Measurements from ENCODE around the gene PCED1B.
"Not testable (repeated sequence)": the region's sequence is repeated elsewhere in the genome, so short reads cannot be mapped to it uniquely, and the experiment has no call there.

PCED1B gene

DNA sequence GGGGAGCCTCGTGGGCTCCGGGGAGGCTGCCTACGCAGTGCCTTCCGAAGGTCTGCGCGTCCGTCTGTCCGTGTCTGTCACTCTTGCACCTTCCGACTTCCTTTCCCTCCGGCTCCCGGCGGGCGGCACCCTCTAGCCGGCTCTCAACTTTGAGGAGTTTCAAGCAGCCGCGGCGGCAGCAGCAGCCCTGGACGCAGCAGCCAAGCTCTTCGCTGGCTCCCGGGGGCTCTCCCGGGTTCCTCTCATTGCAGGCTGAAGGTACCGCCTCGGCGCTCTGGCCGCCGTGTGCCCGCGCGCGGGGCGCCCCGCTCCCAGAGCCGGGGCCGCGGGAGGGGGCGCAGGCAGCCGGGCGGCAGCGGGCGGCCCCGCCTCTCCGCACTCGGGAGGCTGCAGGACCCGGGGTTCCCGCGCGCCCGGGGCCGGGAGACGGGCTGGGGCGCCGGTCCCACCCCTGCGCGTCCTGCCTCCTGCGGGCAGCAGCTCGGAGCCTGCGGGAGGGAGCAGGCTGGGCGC is at the start of gene PCED1B, which contains the start of gene AMIGO2:
Gene PCED1B, plus strand, starts transcription at position 154 of the 513 bp plus-strand sequence. CDS start 155,443 bp downstream, outside the sequence.
Gene AMIGO2, minus strand, starts transcription at position 492 of the 513 bp plus-strand sequence. CDS start 957 bp downstream, outside the sequence.
- DNase-seq = peak; percentile 40

- no peak for DNase-seq
These were observed 49.5 kb upstream of the PCED1B start for GRCh38 chr12:47029903-47030302.

GRCh38 chr12:47032644-47033043 is 46.8 kb upstream of the PCED1B start:
- DNase-seq = no peak

DNA sequence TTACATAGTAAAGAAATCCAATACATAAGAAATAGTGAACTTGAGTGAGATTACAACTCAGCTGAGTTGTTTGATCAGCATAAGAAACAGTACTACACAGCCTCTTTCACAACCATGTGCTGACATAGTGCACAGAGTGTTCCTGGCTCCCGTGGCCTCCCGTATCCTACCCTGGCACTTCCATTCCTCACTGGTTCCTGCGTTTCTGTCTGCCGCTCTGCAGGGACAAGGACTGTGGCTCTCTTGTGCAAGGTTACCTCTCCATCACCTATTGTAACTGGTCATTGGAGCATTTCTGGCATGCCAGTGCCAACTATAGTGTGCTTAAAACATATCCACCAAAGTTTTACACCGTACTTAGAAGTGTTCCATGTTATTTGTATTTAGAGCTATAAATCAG is 46.3 kb upstream of the PCED1B start:
- no peak for DNase-seq

GRCh38 chr12:47033789-47034555 is 45.4 kb upstream of the PCED1B start:
- no peak for DNase-seq

DNA sequence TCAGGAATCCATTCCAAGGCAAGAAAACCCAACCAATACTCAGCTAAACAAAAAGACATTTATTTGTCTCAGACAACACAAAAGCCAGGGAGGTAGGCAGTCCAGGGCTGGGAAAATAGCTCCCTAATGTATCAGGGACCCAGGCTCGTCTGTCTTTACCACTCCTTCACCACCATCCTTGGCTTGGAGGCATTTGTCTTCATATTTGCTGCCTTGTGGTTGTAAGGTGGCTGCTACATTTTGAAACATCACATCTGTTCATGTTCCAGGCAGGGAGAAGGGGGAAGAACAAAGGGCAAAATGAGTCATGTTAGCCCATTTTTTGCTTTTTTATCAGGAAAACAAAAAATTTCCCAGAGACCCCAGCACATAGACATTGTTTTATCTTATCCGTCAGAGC is 44.8 kb upstream of the PCED1B start:
- DNase-seq = no peak

GRCh38 chr12:47035484-47035883 is 43.9 kb upstream of the PCED1B start:
- no peak for DNase-seq

DNA sequence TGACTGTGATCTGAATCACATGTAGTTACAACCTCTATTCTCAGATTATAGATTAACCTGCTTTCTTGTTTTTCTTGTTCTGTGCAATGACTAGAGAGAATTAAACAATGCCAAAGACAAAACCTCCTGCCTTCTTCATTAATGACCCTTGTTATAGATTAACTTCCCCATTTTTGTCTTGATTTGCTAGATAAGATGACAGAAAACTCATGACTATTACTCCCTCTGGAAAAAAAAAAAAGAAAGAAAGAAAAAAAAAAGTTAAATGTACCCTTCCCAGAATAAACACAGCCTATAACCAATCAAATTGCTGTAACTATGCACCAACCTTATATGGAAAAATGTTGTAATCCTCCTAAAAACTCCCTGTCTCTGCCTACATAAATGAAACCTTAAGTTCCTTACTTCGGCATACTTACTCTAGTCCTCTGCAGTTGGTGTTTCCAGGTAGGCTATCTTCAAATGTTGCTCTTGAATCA is 41.1 kb upstream of the PCED1B start:
- no peak for DNase-seq

- no peak for DNase-seq
These were observed 40.3 kb upstream of the PCED1B start for GRCh38 chr12:47039079-47039478.

DNA sequence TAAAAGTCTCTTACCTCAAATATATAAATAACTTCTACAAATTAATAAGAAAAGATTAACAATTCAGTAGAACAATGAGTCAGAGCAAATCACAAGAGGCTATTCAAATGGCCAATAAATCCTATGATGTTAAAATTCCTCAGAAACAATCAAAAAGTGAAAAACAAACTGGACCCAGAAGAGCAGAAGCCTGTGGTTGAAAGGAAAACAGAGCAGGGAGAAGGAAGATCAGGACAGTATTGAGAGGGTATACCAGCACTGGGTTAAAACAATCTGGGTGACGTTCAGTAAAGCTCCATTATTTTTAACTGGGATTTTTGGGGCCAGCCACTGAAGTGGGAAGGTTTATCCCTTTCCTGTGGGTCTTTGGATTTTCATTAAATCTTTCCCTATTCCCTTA is 39.7 kb upstream of the PCED1B start:
- DNase-seq = no peak

DNA sequence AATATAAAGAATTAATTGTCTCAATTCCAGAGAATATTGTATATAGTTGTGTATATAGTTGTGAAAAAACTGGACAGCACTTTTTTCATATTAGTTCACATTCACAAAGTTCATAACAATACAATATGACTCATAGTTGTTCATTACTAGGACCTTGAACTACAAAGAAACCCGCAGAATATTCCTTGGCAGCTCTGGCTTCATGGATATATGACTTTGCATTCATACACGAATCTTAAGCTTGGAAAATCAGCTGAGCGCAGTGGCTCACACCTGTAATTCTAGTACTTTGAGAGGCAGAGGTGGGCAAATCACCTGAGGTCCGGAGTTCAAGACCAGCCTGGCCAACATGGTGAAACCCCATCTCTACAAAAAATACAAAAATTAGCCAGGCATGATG is 38.1 kb upstream of the PCED1B start:
- no peak for DNase-seq

GRCh38 chr12:47048541-47048940 is 30.9 kb upstream of the PCED1B start:
- DNase-seq = no peak

DNA sequence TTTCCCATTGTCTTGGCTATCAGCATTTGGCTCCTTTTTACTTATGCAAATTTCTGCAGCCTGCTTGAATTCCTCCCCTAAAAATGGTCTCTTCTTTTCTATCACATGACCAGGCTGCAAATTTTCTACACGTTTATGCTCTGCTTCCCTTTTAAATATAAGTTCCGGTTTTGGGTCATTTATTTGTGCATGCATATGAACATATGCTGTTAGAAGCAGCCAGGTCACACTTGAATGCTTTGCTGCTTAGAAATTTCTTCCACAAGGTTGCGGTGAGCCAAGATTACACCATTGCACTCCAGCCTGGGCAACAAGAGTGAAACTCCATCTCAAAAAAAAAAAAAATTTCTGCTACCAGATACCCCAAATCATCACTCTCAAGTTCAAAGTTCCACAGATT is 28.1 kb upstream of the PCED1B start:
- DNase-seq = not testable (repeated sequence)

GRCh38 chr12:47052274-47052673 is 27.1 kb upstream of the PCED1B start:
- DNase-seq = no peak

DNA sequence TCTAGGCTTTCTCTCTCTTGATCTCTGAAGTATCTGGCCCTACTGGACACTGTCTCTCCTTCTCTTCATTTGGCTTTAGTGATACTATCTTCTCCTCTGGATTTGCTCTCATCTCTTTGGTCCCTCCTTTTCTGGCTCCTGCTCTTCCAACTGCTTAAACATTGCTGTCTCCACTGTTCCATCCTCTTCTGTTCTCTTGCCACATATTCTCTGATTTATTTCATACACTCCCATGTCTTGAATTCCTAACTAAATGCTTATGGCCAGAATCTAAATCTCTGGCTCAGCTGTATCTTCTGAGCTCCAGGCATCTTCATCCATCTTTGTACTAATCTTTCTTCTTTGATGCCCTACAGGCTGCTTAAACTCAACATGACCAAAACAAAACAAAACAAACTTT is 25.5 kb upstream of the PCED1B start:
- no peak for DNase-seq

GRCh38 chr12:47054659-47055058 is 24.8 kb upstream of the PCED1B start:
- DNase-seq = no peak

DNA sequence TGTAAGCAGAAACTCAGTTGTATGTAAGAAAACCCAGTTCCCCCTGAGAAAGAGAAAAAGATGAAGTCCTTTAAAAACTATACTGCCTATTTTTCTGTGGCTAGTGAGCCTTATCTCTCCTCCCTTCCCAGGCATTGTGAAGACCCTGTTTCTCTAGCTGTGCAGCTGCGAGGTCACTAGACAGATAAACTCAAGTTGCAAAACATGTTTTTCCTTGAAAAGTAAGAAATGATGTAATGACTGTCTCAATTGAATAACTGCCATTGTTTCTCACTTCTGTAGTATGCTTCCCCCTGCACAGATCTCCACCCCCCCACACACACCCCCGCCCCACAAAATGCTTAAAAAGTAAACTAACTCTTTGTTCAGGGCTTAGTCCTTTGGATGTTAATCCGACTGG is 23.6 kb upstream of the PCED1B start:
- not testable (repeated sequence) for DNase-seq

DNA sequence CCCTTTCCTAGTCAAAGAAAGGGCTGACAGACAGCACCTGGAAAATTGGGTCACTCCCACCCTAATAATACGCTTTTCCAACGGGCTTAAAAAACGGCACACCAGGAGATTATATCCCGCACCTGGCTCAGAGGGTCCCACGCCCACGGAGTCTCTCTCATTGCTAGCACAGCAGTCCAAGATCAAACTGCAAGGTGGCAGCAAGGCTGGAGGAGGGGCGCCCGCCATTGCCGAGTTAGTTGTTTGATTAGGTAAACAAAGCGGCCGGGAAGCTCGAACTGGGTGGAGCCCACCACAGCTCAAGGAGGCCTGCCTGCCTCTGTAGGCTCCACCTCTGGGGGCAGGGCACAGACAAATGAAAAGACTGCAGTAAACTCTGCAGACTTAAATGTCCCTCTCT is 22.5 kb upstream of the PCED1B start:
- not testable (repeated sequence) for DNase-seq

- not testable (repeated sequence) for DNase-seq
These were observed 20.8 kb upstream of the PCED1B start for GRCh38 chr12:47058640-47059039.

GRCh38 chr12:47065546-47065945 is 13.9 kb upstream of the PCED1B start:
- DNase-seq = no peak

DNA sequence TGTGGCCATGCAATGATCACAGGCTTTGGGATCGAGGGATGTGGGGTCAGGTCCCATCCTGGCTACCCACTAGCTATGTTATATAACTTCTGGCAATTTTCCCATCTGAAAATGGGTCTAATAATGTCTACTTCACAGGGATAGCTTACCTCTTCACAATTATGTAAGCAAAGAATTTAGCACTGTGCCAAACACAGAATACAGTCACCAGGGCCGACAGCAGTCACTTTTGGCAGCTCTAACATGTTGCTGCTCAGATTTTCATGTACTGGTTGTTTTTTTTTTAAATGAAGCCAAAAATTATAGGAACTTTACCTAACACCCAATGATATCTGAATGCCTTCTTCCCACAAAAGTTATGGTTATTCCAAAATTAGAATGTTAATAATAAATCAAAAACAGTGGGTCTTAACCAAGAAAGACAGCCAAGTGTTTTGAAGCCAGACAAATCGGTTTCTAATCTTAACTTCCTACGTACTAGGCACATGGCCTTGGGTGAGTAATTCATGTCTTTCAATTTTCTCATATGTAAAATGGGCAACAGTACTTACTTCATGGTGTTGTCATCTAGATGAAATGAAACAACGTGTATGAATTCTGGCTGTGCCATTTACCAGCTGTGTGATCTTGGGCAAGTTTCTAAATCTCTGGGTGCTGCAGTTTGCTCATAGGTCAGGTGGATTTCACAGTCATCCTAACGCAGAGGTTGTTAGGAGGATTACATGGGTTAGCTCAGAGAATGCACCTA is 13.0 kb upstream of the PCED1B start:
- DNase-seq = no peak

GRCh38 chr12:47067176-47067575 is 12.2 kb upstream of the PCED1B start:
- no peak for DNase-seq

DNA sequence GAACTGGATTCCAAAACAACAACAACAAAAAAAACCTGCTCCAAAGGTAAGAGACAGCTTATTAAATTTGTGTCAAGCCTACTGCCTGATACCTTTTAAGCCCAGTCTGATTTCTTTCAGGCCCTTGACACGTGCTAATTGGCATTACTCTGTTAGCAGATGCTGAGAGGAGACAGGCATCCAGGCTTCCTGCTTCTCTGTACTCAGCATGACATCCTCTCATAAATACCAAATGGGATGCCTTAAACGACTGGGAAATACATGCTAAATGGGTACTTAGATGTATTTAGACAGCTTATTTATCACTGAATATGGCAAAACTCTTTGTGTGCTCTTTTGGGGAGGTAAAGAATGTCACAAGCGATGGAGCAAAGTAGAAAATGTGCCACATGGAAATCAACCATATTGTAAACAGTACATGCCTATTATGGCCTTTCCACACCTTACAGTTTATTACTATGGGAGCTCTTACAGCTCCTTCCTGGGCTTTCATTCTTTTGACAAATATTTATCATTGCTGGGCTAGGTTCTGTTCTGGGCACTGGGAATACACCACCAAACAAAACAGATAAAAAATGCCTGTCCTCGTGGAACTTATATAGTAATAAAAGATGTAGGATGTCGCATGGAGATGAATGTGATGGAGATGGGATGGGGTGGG is 11.5 kb upstream of the PCED1B start:
- DNase-seq = no peak

All from activated T-cell treated with anti-CD3 and anti-CD28 coated beads for 4 hours (primary cell).